H9 (cell line): ENCODE data around the gene PAFAH1B2. TPM values are rescaled to one million over a fixed set of nuclear protein-coding genes. Genes with fewer than 3 reads are reported as not detected.

ENCODE experiments used
- DNase-seq: peaks from one replicate; pipeline ENCODE4 v3.0.0-alpha.2; 2017
- H2AFZ ChIP-seq: one replicate; pipeline ENCODE4 v1.6.1; 2013; ENCODE audit warnings: mild to moderate bottlenecking, low read length, control low read depth, moderate library complexity
- H2AK5ac ChIP-seq: 2 replicates; pipeline ENCODE4 v1.6.1; 2013; ENCODE audit warnings: low read length, control low read depth, mixed read lengths; ENCODE audit not compliant: insufficient read length
- H2BK120ac ChIP-seq: one replicate; pipeline ENCODE4 v1.6.1; 2013; ENCODE audit warnings: low read depth, mild to moderate bottlenecking, low read length, control low read depth, inconsistent platforms; ENCODE audit not compliant: poor library complexity, severe bottlenecking
- H2BK12ac ChIP-seq: 2 replicates; pipeline ENCODE4 v1.6.1; 2013; ENCODE audit warnings: low read length, control low read depth, mixed read lengths, low read depth; ENCODE audit not compliant: insufficient read length
- H2BK15ac ChIP-seq: 2 replicates; pipeline ENCODE4 v1.6.1; 2013; ENCODE audit warnings: low read depth, low read length, control low read depth
- H2BK20ac ChIP-seq: one replicate; pipeline ENCODE4 v1.6.1; 2013; ENCODE audit warnings: low read depth, mild to moderate bottlenecking, low read length, control low read depth, inconsistent platforms; ENCODE audit not compliant: poor library complexity, severe bottlenecking
- H2BK5ac ChIP-seq: 2 replicates; pipeline ENCODE4 v1.6.1; 2013; ENCODE audit warnings: low read length, control low read depth, mixed read lengths; ENCODE audit not compliant: insufficient read length
- H3K14ac ChIP-seq: 2 replicates; pipeline ENCODE4 v1.6.1; 2013; ENCODE audit warnings: low read length, control low read depth; ENCODE audit not compliant: insufficient read depth
- H3K18ac ChIP-seq: 2 replicates; pipeline ENCODE4 v1.6.1; 2013; ENCODE audit warnings: low read depth, mild to moderate bottlenecking, mixed read lengths, low read length, control low read depth; ENCODE audit not compliant: insufficient read length
- H3K23ac ChIP-seq: 2 replicates; pipeline ENCODE4 v1.6.1; 2013; ENCODE audit warnings: low read length, control low read depth, mixed read lengths, low read depth; ENCODE audit not compliant: insufficient read length
- H3K23me2 ChIP-seq: 2 replicates; pipeline ENCODE4 v1.6.1; 2013; ENCODE audit warnings: low read depth, mild to moderate bottlenecking, mixed read lengths, low read length, control low read depth; ENCODE audit not compliant: insufficient read length, poor library complexity, severe bottlenecking
- H3K27ac ChIP-seq: 2 replicates; pipeline ENCODE4 v1.5.1; 2013; ENCODE audit warnings: low read length, control low read depth, mixed read lengths, low read depth; ENCODE audit not compliant: insufficient read length
- H3K27me3 ChIP-seq: 2 replicates; pipeline ENCODE4 v1.6.1; 2013; ENCODE audit warnings: low read length, control low read depth, inconsistent platforms; ENCODE audit not compliant: insufficient read depth
- H3K4ac ChIP-seq: 2 replicates; pipeline ENCODE4 v1.6.1; 2013; ENCODE audit warnings: low read depth, mild to moderate bottlenecking, control low read depth, inconsistent platforms, low read length, moderate library complexity
- H3K4me1 ChIP-seq: 2 replicates; pipeline ENCODE4 v1.6.1; 2013; ENCODE audit warnings: low read length, control low read depth, inconsistent platforms; ENCODE audit not compliant: insufficient read depth
- H3K4me2 ChIP-seq: 2 replicates; pipeline ENCODE4 v1.6.1; 2013; ENCODE audit warnings: low read length, control low read depth, mixed read lengths; ENCODE audit not compliant: insufficient read length, insufficient read depth
- H3K56ac ChIP-seq: 2 replicates; pipeline ENCODE4 v1.6.1; 2013; ENCODE audit warnings: low read depth, mild to moderate bottlenecking, mixed read lengths, low read length, control low read depth; ENCODE audit not compliant: insufficient read length
- H3K79me1 ChIP-seq: 2 replicates; pipeline ENCODE4 v1.6.1; 2013; ENCODE audit warnings: low read depth, mild to moderate bottlenecking, moderate library complexity, low read length, control low read depth, inconsistent platforms; ENCODE audit not compliant: insufficient read depth, poor library complexity, severe bottlenecking
- H3K79me2 ChIP-seq: 2 replicates; pipeline ENCODE4 v1.6.1; 2013; ENCODE audit warnings: low read length, control low read depth, inconsistent platforms; ENCODE audit not compliant: insufficient read depth
- H3K9ac ChIP-seq: 2 replicates; pipeline ENCODE4 v1.6.1; 2013; ENCODE audit warnings: low read length, control low read depth, mixed read lengths; ENCODE audit not compliant: insufficient read length; ENCODE audit errors: extremely low read depth
- H3K9me3 ChIP-seq: one replicate; pipeline ENCODE4 v1.6.1; 2013; ENCODE audit warnings: low read depth, low read length, inconsistent platforms; ENCODE audit not compliant: control insufficient read depth
- H3T11ph ChIP-seq: one replicate; pipeline ENCODE4 v1.6.1; 2013; ENCODE audit warnings: mild to moderate bottlenecking, low read length, control low read depth, inconsistent platforms
- H4K20me1 ChIP-seq: one replicate; pipeline ENCODE4 v1.6.1; 2013; ENCODE audit not compliant: control insufficient read depth, insufficient read length, insufficient read depth
- H4K5ac ChIP-seq: 2 replicates; pipeline ENCODE4 v1.6.1; 2013; ENCODE audit warnings: low read depth, mild to moderate bottlenecking, mixed read lengths, low read length, control low read depth; ENCODE audit not compliant: insufficient read length
- H4K8ac ChIP-seq: replicated peaks from 2 replicates; pipeline ENCODE4 v1.6.1; 2013; ENCODE audit warnings: low read length, control low read depth, mixed read lengths, low read depth; ENCODE audit not compliant: insufficient read length
- H4K91ac ChIP-seq: 2 replicates; pipeline ENCODE4 v1.6.1; 2013; ENCODE audit warnings: low read depth, mild to moderate bottlenecking, moderate library complexity, mixed read lengths, low read length, control low read depth; ENCODE audit not compliant: insufficient read length
- H3K27ac Mint-ChIP-seq, 3 experiments: 2 replicates in 2 of 3; 3 replicates in 1 of 3; pipeline ENCODE4 v1.8.0; 2020 to 2021; ENCODE audit warnings: mixed read lengths in 3 of 3, mild to moderate bottlenecking in 1 of 3, moderate library complexity in 1 of 3
- H3K27me3 Mint-ChIP-seq: 2 replicates; pipeline ENCODE4 v1.8.0; 2021; ENCODE audit warnings: low read depth, mild to moderate bottlenecking, moderate library complexity, mixed read lengths
- H3K36me3 Mint-ChIP-seq, 3 experiments: 2 replicates in 2 of 3; 3 replicates in 1 of 3; pipeline ENCODE4 v1.8.0; 2020 to 2021; ENCODE audit warnings: low read depth in 3 of 3, mixed read lengths in 3 of 3; ENCODE audit not compliant: insufficient read depth in 1 of 3
- H3K4me1 Mint-ChIP-seq, 2 experiments: 2 replicates each; pipeline ENCODE4 v1.8.0; 2020; ENCODE audit warnings: mixed read lengths in 2 of 2
- H3K4me3 Mint-ChIP-seq, 2 experiments: 2 replicates in 1 of 2; 3 replicates in 1 of 2; pipeline ENCODE4 v1.8.0; 2020 to 2021; ENCODE audit warnings: mild to moderate bottlenecking in 2 of 2, mixed read lengths in 2 of 2, moderate library complexity in 1 of 2
- H3K9me3 Mint-ChIP-seq, 2 experiments: 2 replicates in 1 of 2; 3 replicates in 1 of 2; pipeline ENCODE4 v1.8.0; 2020; ENCODE audit warnings: mild to moderate bottlenecking in 2 of 2, mixed read lengths in 2 of 2, moderate library complexity in 1 of 2
- WGBS: extraction: QIAGEN DNeasy Blood & Tissue Kit; methylation state at CpG from one replicate; pipeline ENCODE4 v1.1.7; 2013; ENCODE audit warnings: missing lambda C conversion rate, low lambda C conversion rate, mixed read lengths; ENCODE audit not compliant: insufficient read length; ENCODE audit errors: extremely low coverage; 5-methylcytosine and 5-hydroxymethylcytosine counted together
- total RNA-seq: library from RNA; stranded (reverse); gene quantifications from 2 replicates; pipeline ENCODE4 v1.2.1, GENCODE V29; 2021
- TF ChIP-seq, protein P1 (sequence below): fragments of 200-600 bp; sonication (generic); conservative IDR thresholded peaks from 3 replicates; pipeline ENCODE4 v1.8.0; 2021; ENCODE audit warnings: antibody characterized with exemption, mild to moderate bottlenecking

Gene PAFAH1B2
- total RNA-seq, 1 experiment from 2014 or later, result 161 TPM

DNA sequence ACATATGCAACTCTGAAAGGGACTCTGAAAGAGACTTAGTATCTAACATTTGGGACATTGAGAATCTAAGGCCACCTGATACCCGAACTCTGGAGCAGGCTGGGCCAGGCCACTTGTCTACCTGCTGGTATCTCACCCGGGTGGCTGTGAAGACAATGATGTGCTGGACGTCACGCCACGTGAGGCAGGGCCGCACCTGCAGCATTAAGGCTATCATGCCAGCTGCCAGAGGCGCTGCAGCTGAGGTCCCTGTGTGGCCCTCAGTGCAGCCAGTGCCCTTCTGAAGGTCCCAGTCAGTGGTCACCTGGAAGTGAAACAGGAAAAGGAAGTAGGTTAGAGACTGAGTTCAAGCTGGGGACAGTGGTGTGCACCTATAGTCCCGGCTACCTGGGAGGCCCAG is 75.4 kb downstream of the PAFAH1B2 start:
- TF ChIP-seq, protein P1, sequence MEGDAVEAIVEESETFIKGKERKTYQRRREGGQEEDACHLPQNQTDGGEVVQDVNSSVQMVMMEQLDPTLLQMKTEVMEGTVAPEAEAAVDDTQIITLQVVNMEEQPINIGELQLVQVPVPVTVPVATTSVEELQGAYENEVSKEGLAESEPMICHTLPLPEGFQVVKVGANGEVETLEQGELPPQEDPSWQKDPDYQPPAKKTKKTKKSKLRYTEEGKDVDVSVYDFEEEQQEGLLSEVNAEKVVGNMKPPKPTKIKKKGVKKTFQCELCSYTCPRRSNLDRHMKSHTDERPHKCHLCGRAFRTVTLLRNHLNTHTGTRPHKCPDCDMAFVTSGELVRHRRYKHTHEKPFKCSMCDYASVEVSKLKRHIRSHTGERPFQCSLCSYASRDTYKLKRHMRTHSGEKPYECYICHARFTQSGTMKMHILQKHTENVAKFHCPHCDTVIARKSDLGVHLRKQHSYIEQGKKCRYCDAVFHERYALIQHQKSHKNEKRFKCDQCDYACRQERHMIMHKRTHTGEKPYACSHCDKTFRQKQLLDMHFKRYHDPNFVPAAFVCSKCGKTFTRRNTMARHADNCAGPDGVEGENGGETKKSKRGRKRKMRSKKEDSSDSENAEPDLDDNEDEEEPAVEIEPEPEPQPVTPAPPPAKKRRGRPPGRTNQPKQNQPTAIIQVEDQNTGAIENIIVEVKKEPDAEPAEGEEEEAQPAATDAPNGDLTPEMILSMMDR, result no peak
- H3K4me2 ChIP-seq, result no peak overlapping the region
- no peak overlapping the region for H3K4ac ChIP-seq
- no peak overlapping the region; the same call in 1 of the 2 replicates for H3K14ac ChIP-seq
- H3K9ac ChIP-seq, result no peak overlapping the region
- no peak overlapping the region for H3K56ac ChIP-seq
- no peak overlapping the region for H3K4me3 Mint-ChIP-seq
- peaks cover 9 to 67% (median 39%) of the 10 kb centered on the region in 3 experiments for H3K36me3 Mint-ChIP-seq
- H4K20me1 ChIP-seq, result no peaks in the 10 kb centered on the region
- no peak for DNase-seq
- H3K23ac ChIP-seq, result no peak overlapping the region
- H2AK5ac ChIP-seq, result no peak overlapping the region
- no peaks in the 10 kb centered on the region for H3K9me3 Mint-ChIP-seq
- no peaks in the 10 kb centered on the region for H3K27me3 Mint-ChIP-seq
- H2AFZ ChIP-seq, result no peak overlapping the region
- H3K18ac ChIP-seq, result no peak overlapping the region
- no peak overlapping the region for H2BK20ac ChIP-seq
- H3K23me2 ChIP-seq, result no peaks in the 10 kb centered on the region
- H2BK120ac ChIP-seq, result no peak overlapping the region
- no peak overlapping the region for H3K27ac ChIP-seq
- no peak overlapping the region for H2BK15ac ChIP-seq
- H2BK5ac ChIP-seq, result no peak overlapping the region
- no peak overlapping the region for H4K5ac ChIP-seq
- H3K79me1 ChIP-seq, result no peaks in the 10 kb centered on the region
- H3K9me3 ChIP-seq, result no peaks in the 10 kb centered on the region
- H3K27me3 ChIP-seq, result no peaks in the 10 kb centered on the region
- H3K27ac Mint-ChIP-seq, result no peak overlapping the region
- no peak overlapping the region for H4K91ac ChIP-seq
- WGBS, result no CpG with 5 or more reads among the region's 8 CpGs
- H4K8ac ChIP-seq, result no peak overlapping the region
- peaks cover 6 to 7% of the 10 kb centered on the region in 2 experiments for H3K4me1 Mint-ChIP-seq
- no peak overlapping the region for H2BK12ac ChIP-seq
- no peaks in the 10 kb centered on the region for H3K4me1 ChIP-seq
- H3K79me2 ChIP-seq, result no peaks in the 10 kb centered on the region
- no peak overlapping the region for H3T11ph ChIP-seq
